ENCODE measurements around the gene SPTBN5.

DNA sequence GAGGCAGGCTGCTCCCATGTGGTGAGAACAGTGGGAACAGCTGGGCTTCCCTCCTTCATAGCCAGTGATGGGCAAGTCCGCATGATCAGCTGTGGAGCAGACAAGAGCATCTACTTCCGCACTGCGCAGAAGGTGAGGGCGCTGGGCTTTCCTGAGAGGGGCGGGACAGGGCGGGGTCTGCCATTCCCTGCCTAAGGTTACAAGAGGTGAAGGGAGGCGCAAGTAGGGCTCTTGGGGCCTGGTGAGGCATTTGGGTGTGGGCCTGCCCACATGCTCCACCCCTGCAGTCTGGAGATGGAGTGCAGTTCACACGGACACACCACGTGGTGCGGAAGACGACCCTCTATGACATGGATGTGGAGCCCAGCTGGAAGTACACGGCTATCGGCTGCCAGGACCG, 76.5 kb downstream of the SPTBN5 start:
- no peak for TF ChIP-seq CTCF (IDR thresholded peaks at IDR 0.05)
- no peak for TF ChIP-seq POLR2AphosphoS5 (IDR thresholded peaks at IDR 0.05; ENCODE audit: low read depth, low read length)
- TF ChIP-seq, protein P1, sequence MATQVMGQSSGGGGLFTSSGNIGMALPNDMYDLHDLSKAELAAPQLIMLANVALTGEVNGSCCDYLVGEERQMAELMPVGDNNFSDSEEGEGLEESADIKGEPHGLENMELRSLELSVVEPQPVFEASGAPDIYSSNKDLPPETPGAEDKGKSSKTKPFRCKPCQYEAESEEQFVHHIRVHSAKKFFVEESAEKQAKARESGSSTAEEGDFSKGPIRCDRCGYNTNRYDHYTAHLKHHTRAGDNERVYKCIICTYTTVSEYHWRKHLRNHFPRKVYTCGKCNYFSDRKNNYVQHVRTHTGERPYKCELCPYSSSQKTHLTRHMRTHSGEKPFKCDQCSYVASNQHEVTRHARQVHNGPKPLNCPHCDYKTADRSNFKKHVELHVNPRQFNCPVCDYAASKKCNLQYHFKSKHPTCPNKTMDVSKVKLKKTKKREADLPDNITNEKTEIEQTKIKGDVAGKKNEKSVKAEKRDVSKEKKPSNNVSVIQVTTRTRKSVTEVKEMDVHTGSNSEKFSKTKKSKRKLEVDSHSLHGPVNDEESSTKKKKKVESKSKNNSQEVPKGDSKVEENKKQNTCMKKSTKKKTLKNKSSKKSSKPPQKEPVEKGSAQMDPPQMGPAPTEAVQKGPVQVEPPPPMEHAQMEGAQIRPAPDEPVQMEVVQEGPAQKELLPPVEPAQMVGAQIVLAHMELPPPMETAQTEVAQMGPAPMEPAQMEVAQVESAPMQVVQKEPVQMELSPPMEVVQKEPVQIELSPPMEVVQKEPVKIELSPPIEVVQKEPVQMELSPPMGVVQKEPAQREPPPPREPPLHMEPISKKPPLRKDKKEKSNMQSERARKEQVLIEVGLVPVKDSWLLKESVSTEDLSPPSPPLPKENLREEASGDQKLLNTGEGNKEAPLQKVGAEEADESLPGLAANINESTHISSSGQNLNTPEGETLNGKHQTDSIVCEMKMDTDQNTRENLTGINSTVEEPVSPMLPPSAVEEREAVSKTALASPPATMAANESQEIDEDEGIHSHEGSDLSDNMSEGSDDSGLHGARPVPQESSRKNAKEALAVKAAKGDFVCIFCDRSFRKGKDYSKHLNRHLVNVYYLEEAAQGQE (IDR thresholded peaks at IDR 0.05; ENCODE audit: insufficient read depth in 1 of 2, low read depth in 2 of 2, low read length in 1 of 2), result no peak
